Measurements from ENCODE around the gene IFITM2. TPM values are rescaled to one million over a fixed set of nuclear protein-coding genes. Genes with fewer than 3 reads are reported as not detected.

The IFITM2 gene
- total and polyA plus RNA-seq, 2 donors (not counting 1 experiment from before 2014, with no cell fraction given), result 72.1 to 451 TPM

DNA sequence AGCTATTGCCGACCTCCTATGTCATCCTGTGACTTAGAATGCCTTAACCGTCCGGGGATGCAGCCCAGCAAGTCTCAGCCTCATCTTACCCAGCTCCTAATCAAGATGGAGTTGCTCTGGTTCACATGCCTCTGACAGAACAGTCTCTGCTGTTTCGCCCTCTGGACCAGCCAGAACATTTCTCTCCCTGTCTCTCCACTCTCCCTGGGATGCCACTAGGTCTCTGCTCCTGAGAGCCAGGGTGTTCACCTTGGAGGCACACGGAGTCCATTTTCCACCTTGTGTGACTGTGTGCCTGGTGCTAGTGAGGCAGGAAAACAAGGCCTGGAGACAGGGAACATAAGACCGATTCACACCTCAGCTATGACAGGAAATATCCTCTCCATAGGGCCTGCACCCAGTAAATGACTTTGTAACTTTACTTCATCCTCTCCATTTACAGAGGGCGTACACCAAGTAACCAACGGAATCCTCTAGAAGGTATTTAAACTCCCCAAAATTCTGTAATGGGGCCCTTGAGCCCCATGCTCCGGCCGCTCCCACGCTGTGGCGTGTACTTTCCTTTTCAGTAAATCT, 44.9 kb downstream of the IFITM2 start:
- intact Hi-C loops (cut with micrococcal nuclease), result no loop called here
- no peak for TF ChIP-seq EZH2 (IDR thresholded peaks at IDR 0.05; ENCODE audit: borderline replicate concordance, insufficient read depth, low read depth, low read length, poor library complexity, severe bottlenecking)
- TF ChIP-seq, protein P1, sequence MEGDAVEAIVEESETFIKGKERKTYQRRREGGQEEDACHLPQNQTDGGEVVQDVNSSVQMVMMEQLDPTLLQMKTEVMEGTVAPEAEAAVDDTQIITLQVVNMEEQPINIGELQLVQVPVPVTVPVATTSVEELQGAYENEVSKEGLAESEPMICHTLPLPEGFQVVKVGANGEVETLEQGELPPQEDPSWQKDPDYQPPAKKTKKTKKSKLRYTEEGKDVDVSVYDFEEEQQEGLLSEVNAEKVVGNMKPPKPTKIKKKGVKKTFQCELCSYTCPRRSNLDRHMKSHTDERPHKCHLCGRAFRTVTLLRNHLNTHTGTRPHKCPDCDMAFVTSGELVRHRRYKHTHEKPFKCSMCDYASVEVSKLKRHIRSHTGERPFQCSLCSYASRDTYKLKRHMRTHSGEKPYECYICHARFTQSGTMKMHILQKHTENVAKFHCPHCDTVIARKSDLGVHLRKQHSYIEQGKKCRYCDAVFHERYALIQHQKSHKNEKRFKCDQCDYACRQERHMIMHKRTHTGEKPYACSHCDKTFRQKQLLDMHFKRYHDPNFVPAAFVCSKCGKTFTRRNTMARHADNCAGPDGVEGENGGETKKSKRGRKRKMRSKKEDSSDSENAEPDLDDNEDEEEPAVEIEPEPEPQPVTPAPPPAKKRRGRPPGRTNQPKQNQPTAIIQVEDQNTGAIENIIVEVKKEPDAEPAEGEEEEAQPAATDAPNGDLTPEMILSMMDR (IDR thresholded peaks at IDR 0.05), result no peak
- POLR2A ChIA-PET, result no interaction called here
- Histone ChIP-seq H3K79me2 (ENCODE audit: control insufficient read depth, insufficient read depth, low read length) (no peaks in the 10 kb centered on the region), H3K4me3 (ENCODE audit: control extremely low read depth in 1 of 5, extremely low read depth in 1 of 5, insufficient read depth in 1 of 5, low read depth in 2 of 5, low read length in 4 of 5) (no peak overlapping the region), H3K36me3 (replicated peaks in 1 of 2; ENCODE audit: control extremely low read depth in 1 of 2, control insufficient read depth in 1 of 2, extremely low read depth in 1 of 2, insufficient read depth in 2 of 2, low read length in 1 of 2) (no peaks in the 10 kb centered on the region), H2AFZ (ENCODE audit: insufficient read depth, low read depth, low read length, poor library complexity, severe bottlenecking) (no peak overlapping the region), H4K20me1 (ENCODE audit: control insufficient read depth, insufficient read depth, low read length, poor library complexity, severe bottlenecking) (no peaks in the 10 kb centered on the region), H3K27me3 (replicated peaks in 1 of 4; ENCODE audit: control extremely low read depth in 1 of 4, control insufficient read depth in 3 of 4, insufficient read depth in 4 of 4, low read length in 3 of 4) (no peaks in the 10 kb centered on the region), H3K9ac (ENCODE audit: low read length) (no peak overlapping the region), H3K4me1 (ENCODE audit: control insufficient read depth in 2 of 2, insufficient read depth in 2 of 2, low read length in 2 of 2) (peaks cover 16 to 31% of the 10 kb centered on the region in 2 donors), H3K27ac (ENCODE audit: low read length in 2 of 2) (peak overlapping the region in 1 of 2 donors; percentile 40), H3K9me3 (ENCODE audit: control extremely low read depth in 1 of 3, control insufficient read depth in 2 of 3, insufficient read depth in 1 of 3, low read length in 2 of 3) (no peaks in the 10 kb centered on the region), H3K4me2 (replicated peaks; ENCODE audit: low read depth, low read length, poor library complexity, severe bottlenecking) (no peak overlapping the region)
- no peak for ATAC-seq (ENCODE audit: low read depth)
- CTCF ChIA-PET, result interaction anchor here (2.2 to 5.3 kb wide), 2 partner anchors 46 to 102 kb away, joined by 7 to 82 read pairs; no protein-coding TSS in a partner anchor
- WGBS (ENCODE audit: insufficient coverage), result 90% methylated on average over 7 of the region's 12 CpGs
- H3K4me1 Mint-ChIP-seq, result peaks cover 28% of the 10 kb centered on the region
- peak; percentile 7 for DNase-seq
- no peak overlapping the region for H3K4me3 Mint-ChIP-seq
- H3K27me3 Mint-ChIP-seq, result no peaks in the 10 kb centered on the region
- peak overlapping the region; percentile 33 for H3K27ac Mint-ChIP-seq
- no peaks in the 10 kb centered on the region for H3K9me3 Mint-ChIP-seq (ENCODE audit: insufficient read depth)

- no peak for TF ChIP-seq EZH2 (IDR thresholded peaks at IDR 0.05; ENCODE audit: borderline replicate concordance, insufficient read depth, low read depth, low read length, poor library complexity, severe bottlenecking)
- TF ChIP-seq, protein P1 (IDR thresholded peaks at IDR 0.05), result no peak
- Histone ChIP-seq H3K9ac (ENCODE audit: low read length) (no peak overlapping the region), H3K4me2 (replicated peaks; ENCODE audit: low read depth, low read length, poor library complexity, severe bottlenecking) (no peak overlapping the region), H3K36me3 (replicated peaks in 1 of 2; ENCODE audit: control extremely low read depth in 1 of 2, control insufficient read depth in 1 of 2, extremely low read depth in 1 of 2, insufficient read depth in 2 of 2, low read length in 1 of 2) (no peaks in the 10 kb centered on the region), H3K27ac (ENCODE audit: low read length in 2 of 2) (peak overlapping the region in 1 of 2 donors; percentile 40), H3K79me2 (ENCODE audit: control insufficient read depth, insufficient read depth, low read length) (no peaks in the 10 kb centered on the region), H3K4me1 (ENCODE audit: control insufficient read depth in 2 of 2, insufficient read depth in 2 of 2, low read length in 2 of 2) (peaks cover 16 to 28% of the 10 kb centered on the region in 2 donors), H2AFZ (ENCODE audit: insufficient read depth, low read depth, low read length, poor library complexity, severe bottlenecking) (no peak overlapping the region), H3K4me3 (ENCODE audit: control extremely low read depth in 1 of 5, extremely low read depth in 1 of 5, insufficient read depth in 1 of 5, low read depth in 2 of 5, low read length in 4 of 5) (no peak overlapping the region), H4K20me1 (ENCODE audit: control insufficient read depth, insufficient read depth, low read length, poor library complexity, severe bottlenecking) (no peaks in the 10 kb centered on the region), H3K27me3 (replicated peaks in 1 of 4; ENCODE audit: control extremely low read depth in 1 of 4, control insufficient read depth in 3 of 4, insufficient read depth in 4 of 4, low read length in 3 of 4) (no peaks in the 10 kb centered on the region), H3K9me3 (ENCODE audit: control extremely low read depth in 1 of 3, control insufficient read depth in 2 of 3, insufficient read depth in 1 of 3, low read length in 2 of 3) (no peaks in the 10 kb centered on the region)
- WGBS (ENCODE audit: insufficient coverage), result 69% methylated on average over 9 of the region's 16 CpGs
- ATAC-seq (ENCODE audit: low read depth), result no peak
- POLR2A ChIA-PET, result interaction anchor here (1.1 kb wide), 1 partner anchor 99 kb away, joined by 3 read pairs; no protein-coding TSS in a partner anchor
- H3K27ac Mint-ChIP-seq, result peak overlapping the region; percentile 79
- CTCF ChIA-PET, result interaction anchor here (0.8 to 5.3 kb wide), 4 partner anchors 47 to 103 kb away, joined by 3 to 82 read pairs (median 5); partner anchors contain the start of gene PTDSS2
- H3K27me3 Mint-ChIP-seq, result no peaks in the 10 kb centered on the region
- H3K4me1 Mint-ChIP-seq, result peaks cover 27% of the 10 kb centered on the region
- no peaks in the 10 kb centered on the region for H3K9me3 Mint-ChIP-seq (ENCODE audit: insufficient read depth)
- intact Hi-C loops (cut with micrococcal nuclease), result no loop called here
- no peak overlapping the region for H3K4me3 Mint-ChIP-seq
- DNase-seq, result no peak
Observed at GRCh38 chr11:353179-353873, 45.7 kb downstream of the IFITM2 start.

Data from B cell (primary cell).